ENCODE data around the gene ARNT2.

ARNT2 gene

DNA sequence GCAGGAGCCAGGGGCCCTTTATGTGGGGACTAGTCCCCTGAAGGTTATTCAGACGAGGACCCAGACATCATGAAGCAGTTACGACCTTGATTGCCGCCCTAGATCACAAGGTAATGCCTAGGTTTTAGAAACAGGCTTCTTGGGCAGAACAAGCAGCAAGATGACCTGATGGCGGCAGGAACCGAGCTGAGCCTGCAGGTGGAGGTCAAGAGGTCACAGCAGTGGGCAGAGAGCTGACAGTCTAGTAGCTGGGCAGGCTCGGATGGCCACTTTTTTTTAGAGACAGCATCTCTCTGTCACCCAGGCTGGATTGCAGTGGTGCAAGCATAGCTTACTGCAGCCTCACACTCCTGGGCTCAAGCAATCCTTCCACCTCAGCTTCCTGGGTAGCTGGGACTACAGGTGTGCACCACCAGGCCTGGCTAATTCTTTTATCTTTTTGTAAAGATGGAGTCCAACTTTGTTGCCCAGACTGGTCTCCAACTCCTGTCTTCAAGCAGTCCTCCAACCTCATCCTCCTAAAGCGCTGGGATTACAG, 207.4 kb downstream of the ARNT2 start:
- H2AK5ac ChIP-seq (ENCODE audit: low read length, severe bottlenecking) = no peak overlapping the region
- no peak overlapping the region for H2BK120ac ChIP-seq (ENCODE audit: low read depth, low read length)
- no peak overlapping the region for H3K23ac ChIP-seq (ENCODE audit: low read length in 2 of 2)
- no peak overlapping the region for H3K4me2 ChIP-seq (ENCODE audit: low read length, poor library complexity, severe bottlenecking)
- no peaks in the 10 kb centered on the region for H3K79me1 ChIP-seq (replicated peaks; ENCODE audit: low read length, poor library complexity, severe bottlenecking)
- H3K9me3 ChIP-seq (ENCODE audit: control insufficient read depth, low read length) = no peaks in the 10 kb centered on the region
- H3K4me1 ChIP-seq (ENCODE audit: control insufficient read depth, insufficient read depth, low read depth, low read length) = peaks cover 1% of the 10 kb centered on the region
- WGBS = 80% methylated on average over 7 of the region's 7 CpGs
- no peak overlapping the region for H2AFZ ChIP-seq (ENCODE audit: low read depth, low read length)
- no peak overlapping the region for H4K91ac ChIP-seq (ENCODE audit: low read length)
- H3K14ac ChIP-seq (ENCODE audit: low read length in 2 of 2) = no peak overlapping the region
- no peak for DNase-seq
- no peak overlapping the region for H3K27ac ChIP-seq (ENCODE audit: low read length, poor library complexity, severe bottlenecking)
- H3K4me3 ChIP-seq (ENCODE audit: insufficient read depth in 1 of 2, low read depth in 1 of 2, low read length in 2 of 2) = no peak overlapping the region
- no peaks in the 10 kb centered on the region for H3K36me3 ChIP-seq (ENCODE audit: control insufficient read depth in 1 of 2, insufficient read depth in 2 of 2, low read depth in 1 of 2, low read length in 2 of 2)
- H3K9ac ChIP-seq (ENCODE audit: low read length) = no peak overlapping the region
- no peak overlapping the region for H4K8ac ChIP-seq (ENCODE audit: low read length)
- peaks cover 0 to 22% of the 10 kb centered on the region in 2 experiments for H3K27me3 ChIP-seq (ENCODE audit: control insufficient read depth in 1 of 2, insufficient read depth in 1 of 2, low read length in 2 of 2)
- no peak overlapping the region for H3K18ac ChIP-seq (ENCODE audit: low read depth in 1 of 2, low read length in 2 of 2)
- no peak overlapping the region for H2BK5ac ChIP-seq (ENCODE audit: low read depth, low read length, poor library complexity, severe bottlenecking)
- H2BK12ac ChIP-seq (ENCODE audit: low read length in 2 of 2) = no peak overlapping the region
- no peak overlapping the region for H2BK15ac ChIP-seq (ENCODE audit: low read depth, poor library complexity, severe bottlenecking)
- no peak overlapping the region for H3K4ac ChIP-seq (ENCODE audit: low read depth in 1 of 2, low read length in 2 of 2)

- Histone ChIP-seq H4K91ac (ENCODE audit: low read length) (no peak overlapping the region), H4K8ac (ENCODE audit: low read length) (no peak overlapping the region), H2BK15ac (ENCODE audit: low read depth, poor library complexity, severe bottlenecking) (no peak overlapping the region), H3K4me2 (ENCODE audit: low read length, poor library complexity, severe bottlenecking) (no peak overlapping the region), H3K4ac (ENCODE audit: low read depth in 1 of 2, low read length in 2 of 2) (no peak overlapping the region), H3K79me1 (replicated peaks; ENCODE audit: low read length, poor library complexity, severe bottlenecking) (no peaks in the 10 kb centered on the region), H3K27ac (ENCODE audit: low read length, poor library complexity, severe bottlenecking) (no peak overlapping the region), H3K4me1 (ENCODE audit: control insufficient read depth, insufficient read depth, low read depth, low read length) (peaks cover 1% of the 10 kb centered on the region), H3K23ac (ENCODE audit: low read length in 2 of 2) (no peak overlapping the region), H3K9ac (ENCODE audit: low read length) (no peak overlapping the region), H2BK120ac (ENCODE audit: low read depth, low read length) (no peak overlapping the region), H2BK12ac (ENCODE audit: low read length in 2 of 2) (no peak overlapping the region), H2AFZ (ENCODE audit: low read depth, low read length) (no peak overlapping the region), H2BK5ac (ENCODE audit: low read depth, low read length, poor library complexity, severe bottlenecking) (no peak overlapping the region), H2AK5ac (ENCODE audit: low read length, severe bottlenecking) (no peak overlapping the region), H3K36me3 (ENCODE audit: control insufficient read depth in 1 of 2, insufficient read depth in 2 of 2, low read depth in 1 of 2, low read length in 2 of 2) (no peaks in the 10 kb centered on the region), H3K14ac (ENCODE audit: low read length in 2 of 2) (no peak overlapping the region), H3K27me3 (ENCODE audit: control insufficient read depth in 1 of 2, insufficient read depth in 1 of 2, low read length in 2 of 2) (peaks cover 0 to 22% of the 10 kb centered on the region in 2 experiments), H3K4me3 (ENCODE audit: insufficient read depth in 1 of 2, low read depth in 1 of 2, low read length in 2 of 2) (no peak overlapping the region), H3K9me3 (ENCODE audit: control insufficient read depth, low read length) (no peaks in the 10 kb centered on the region), H3K18ac (ENCODE audit: low read depth in 1 of 2, low read length in 2 of 2) (no peak overlapping the region)
- WGBS = 71% methylated on average over 2 of the region's 7 CpGs
- no peak for DNase-seq
Observed at GRCh38 chr15:80612118-80612823, 208.1 kb downstream of the ARNT2 start.

DNA sequence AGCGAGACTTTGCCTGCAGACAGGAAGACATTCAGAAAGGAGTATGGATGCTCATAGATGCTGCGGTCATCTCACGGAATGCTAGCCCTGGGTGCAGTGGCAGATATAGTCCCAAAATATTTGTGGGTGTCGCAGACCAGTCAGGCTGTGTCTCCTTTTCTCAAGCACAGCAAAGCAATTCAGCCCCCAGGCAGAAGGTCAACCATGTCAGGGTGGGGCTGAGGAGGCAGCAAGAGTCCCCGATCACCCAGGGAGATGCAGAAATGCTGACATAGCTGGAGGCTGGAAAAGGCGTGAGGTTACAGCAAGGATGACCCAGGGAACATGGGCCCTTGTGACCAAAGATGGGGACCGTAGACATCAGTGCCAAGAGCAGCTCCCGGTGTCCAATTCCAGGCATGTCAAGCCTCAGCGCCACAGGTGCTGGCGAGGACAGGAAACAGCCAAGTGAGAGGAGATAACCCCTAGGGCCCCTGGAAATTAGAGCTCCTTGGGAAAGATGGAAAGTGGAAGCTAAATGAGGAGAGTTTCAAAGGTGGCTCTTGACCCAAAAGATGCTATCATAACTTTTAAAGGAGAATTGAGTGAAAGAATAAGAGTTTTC, 209.7 kb downstream of the ARNT2 start:
- H3K36me3 ChIP-seq (ENCODE audit: control insufficient read depth in 1 of 2, insufficient read depth in 2 of 2, low read depth in 1 of 2, low read length in 2 of 2) = no peaks in the 10 kb centered on the region
- peaks cover 0 to 15% of the 10 kb centered on the region in 2 experiments for H3K27me3 ChIP-seq (ENCODE audit: control insufficient read depth in 1 of 2, insufficient read depth in 1 of 2, low read length in 2 of 2)
- no peak overlapping the region for H2BK12ac ChIP-seq (ENCODE audit: low read length in 2 of 2)
- no peak overlapping the region for H3K4me2 ChIP-seq (ENCODE audit: low read length, poor library complexity, severe bottlenecking)
- WGBS = 93% methylated on average over 10 of the region's 10 CpGs
- H3K4me1 ChIP-seq (ENCODE audit: control insufficient read depth, insufficient read depth, low read depth, low read length) = peaks cover 1% of the 10 kb centered on the region
- no peak overlapping the region for H3K9ac ChIP-seq (ENCODE audit: low read length)
- no peak overlapping the region for H2BK120ac ChIP-seq (ENCODE audit: low read depth, low read length)
- no peak overlapping the region for H3K18ac ChIP-seq (ENCODE audit: low read depth in 1 of 2, low read length in 2 of 2)
- peak overlapping the region; percentile 31 for H4K8ac ChIP-seq (ENCODE audit: low read length)
- H3K27ac ChIP-seq (ENCODE audit: low read length, poor library complexity, severe bottlenecking) = no peak overlapping the region
- no peak overlapping the region for H2BK5ac ChIP-seq (ENCODE audit: low read depth, low read length, poor library complexity, severe bottlenecking)
- no peak overlapping the region for H3K23ac ChIP-seq (ENCODE audit: low read length in 2 of 2)
- no peak overlapping the region for H4K91ac ChIP-seq (ENCODE audit: low read length)
- H3K4me3 ChIP-seq (ENCODE audit: insufficient read depth in 1 of 2, low read depth in 1 of 2, low read length in 2 of 2) = no peak overlapping the region
- H2AK5ac ChIP-seq (ENCODE audit: low read length, severe bottlenecking) = no peak overlapping the region
- DNase-seq = no peak
- H3K14ac ChIP-seq (ENCODE audit: low read length in 2 of 2) = no peak overlapping the region
- no peak overlapping the region for H2AFZ ChIP-seq (ENCODE audit: low read depth, low read length)
- no peaks in the 10 kb centered on the region for H3K9me3 ChIP-seq (ENCODE audit: control insufficient read depth, low read length)
- H3K79me1 ChIP-seq (replicated peaks; ENCODE audit: low read length, poor library complexity, severe bottlenecking) = no peaks in the 10 kb centered on the region
- H2BK15ac ChIP-seq (ENCODE audit: low read depth, poor library complexity, severe bottlenecking) = no peak overlapping the region
- no peak overlapping the region for H3K4ac ChIP-seq (ENCODE audit: low read depth in 1 of 2, low read length in 2 of 2)

DNA sequence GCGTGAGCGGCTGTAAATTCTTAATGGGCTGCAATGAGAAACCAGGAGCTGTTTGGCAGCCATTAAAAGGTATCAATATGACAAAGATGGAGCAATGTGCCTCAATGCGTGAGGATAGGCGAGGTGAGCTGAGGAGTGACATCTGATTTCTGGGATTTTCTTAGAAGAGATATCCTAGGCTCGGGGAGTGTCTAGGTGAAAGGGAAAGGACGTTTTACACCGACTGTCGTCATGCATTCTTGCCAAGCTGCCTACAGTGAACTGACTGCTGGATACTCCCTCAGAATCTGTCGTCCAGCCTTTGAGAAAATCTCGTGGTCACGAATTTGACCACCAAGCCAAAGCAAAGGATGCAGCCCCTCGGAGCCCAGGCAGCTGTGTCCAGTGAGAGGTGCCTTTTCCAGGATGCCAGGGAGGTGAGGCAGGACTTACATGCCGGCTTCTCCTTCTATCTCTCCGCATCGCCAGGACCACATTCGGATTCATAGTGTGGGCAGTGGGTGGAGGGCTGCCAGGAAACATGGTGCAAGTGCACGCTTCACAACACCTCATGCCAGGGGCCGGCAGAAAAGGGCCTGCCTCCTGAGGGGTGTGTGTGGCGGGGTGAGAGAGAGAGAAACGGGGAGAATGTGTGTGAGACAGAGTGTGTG, 210.7 kb downstream of the ARNT2 start:
- H3K9ac ChIP-seq (ENCODE audit: low read length) = no peak overlapping the region
- no peak overlapping the region for H2BK120ac ChIP-seq (ENCODE audit: low read depth, low read length)
- peaks cover 1% of the 10 kb centered on the region for H3K4me1 ChIP-seq (ENCODE audit: control insufficient read depth, insufficient read depth, low read depth, low read length)
- 93% methylated on average over 20 of the region's 20 CpGs for WGBS
- no peak overlapping the region for H4K8ac ChIP-seq (ENCODE audit: low read length)
- no peak overlapping the region for H3K4me2 ChIP-seq (ENCODE audit: low read length, poor library complexity, severe bottlenecking)
- H3K14ac ChIP-seq (ENCODE audit: low read length in 2 of 2) = peak overlapping the region in 1 of 2 experiments; percentile 13
- no peak overlapping the region for H3K23ac ChIP-seq (ENCODE audit: low read length in 2 of 2)
- H2AFZ ChIP-seq (ENCODE audit: low read depth, low read length) = no peak overlapping the region
- no peaks in the 10 kb centered on the region for H3K79me1 ChIP-seq (replicated peaks; ENCODE audit: low read length, poor library complexity, severe bottlenecking)
- no peak for DNase-seq
- H4K91ac ChIP-seq (ENCODE audit: low read length) = no peak overlapping the region
- no peak overlapping the region for H2AK5ac ChIP-seq (ENCODE audit: low read length, severe bottlenecking)
- H3K4ac ChIP-seq (ENCODE audit: low read depth in 1 of 2, low read length in 2 of 2) = no peak overlapping the region
- peak overlapping the region in 1 of 2 experiments; percentile 29 for H3K18ac ChIP-seq (ENCODE audit: low read depth in 1 of 2, low read length in 2 of 2)
- H3K9me3 ChIP-seq (ENCODE audit: control insufficient read depth, low read length) = no peaks in the 10 kb centered on the region
- H3K4me3 ChIP-seq (ENCODE audit: insufficient read depth in 1 of 2, low read depth in 1 of 2, low read length in 2 of 2) = peak overlapping the region in 1 of 2 experiments; percentile 34
- no peak overlapping the region for H3K27ac ChIP-seq (ENCODE audit: low read length, poor library complexity, severe bottlenecking)
- no peak overlapping the region for H2BK12ac ChIP-seq (ENCODE audit: low read length in 2 of 2)
- peaks cover 0 to 12% of the 10 kb centered on the region in 2 experiments for H3K27me3 ChIP-seq (ENCODE audit: control insufficient read depth in 1 of 2, insufficient read depth in 1 of 2, low read length in 2 of 2)
- no peak overlapping the region for H2BK15ac ChIP-seq (ENCODE audit: low read depth, poor library complexity, severe bottlenecking)
- H3K36me3 ChIP-seq (ENCODE audit: control insufficient read depth in 1 of 2, insufficient read depth in 2 of 2, low read depth in 1 of 2, low read length in 2 of 2) = no peaks in the 10 kb centered on the region
- no peak overlapping the region for H2BK5ac ChIP-seq (ENCODE audit: low read depth, low read length, poor library complexity, severe bottlenecking)

Data from mesenchymal stem cell (in vitro differentiated cells and primary cell).